ENCODE measurements around the gene KCNH1.

KCNH1 gene

GRCh38 chr1:210696709-210697108 lies 437.2 kb downstream of the KCNH1 start:
- no peak overlapping the region for H3K4me3 ChIP-seq (ENCODE audit: low read depth, low read length)
- DNase-seq (ENCODE audit: low read depth): no peak
- TF ChIP-seq CTCF (conservative IDR thresholded peaks at IDR 0.05; ENCODE audit: low read depth, low read length): no peak

GRCh38 chr1:210695026-210695425 lies 438.9 kb downstream of the KCNH1 start:
- DNase-seq (ENCODE audit: low read depth): no peak
- no peak for TF ChIP-seq CTCF (conservative IDR thresholded peaks at IDR 0.05; ENCODE audit: low read depth, low read length)
- no peak overlapping the region for H3K4me3 ChIP-seq (ENCODE audit: low read depth, low read length)

- TF ChIP-seq CTCF (conservative IDR thresholded peaks at IDR 0.05; ENCODE audit: low read depth, low read length): no peak
- no peak for DNase-seq (ENCODE audit: low read depth)
- H3K4me3 ChIP-seq (ENCODE audit: low read depth, low read length): no peak overlapping the region
Measured at GRCh38 chr1:210692796-210693195, 441.2 kb downstream of the KCNH1 start.

GRCh38 chr1:210691039-210691610 lies 442.8 kb downstream of the KCNH1 start:
- DNase-seq (ENCODE audit: low read depth): no peak
- no peak for TF ChIP-seq CTCF (conservative IDR thresholded peaks at IDR 0.05; ENCODE audit: low read depth, low read length)
- H3K4me3 ChIP-seq (ENCODE audit: low read depth, low read length): no peak overlapping the region

- DNase-seq (ENCODE audit: low read depth): no peak
- H3K4me3 ChIP-seq (ENCODE audit: low read depth, low read length): no peak overlapping the region
- TF ChIP-seq CTCF (conservative IDR thresholded peaks at IDR 0.05; ENCODE audit: low read depth, low read length): no peak
Measured at GRCh38 chr1:210690236-210690635, 443.7 kb downstream of the KCNH1 start.

GRCh38 chr1:210689826-210690225 lies 444.1 kb downstream of the KCNH1 start:
- H3K4me3 ChIP-seq (ENCODE audit: low read depth, low read length): no peak overlapping the region
- DNase-seq (ENCODE audit: low read depth): no peak
- no peak for TF ChIP-seq CTCF (conservative IDR thresholded peaks at IDR 0.05; ENCODE audit: low read depth, low read length)

GRCh38 chr1:210688512-210689234 lies 445.3 kb downstream of the KCNH1 start:
- DNase-seq (ENCODE audit: low read depth): no peak
- TF ChIP-seq CTCF (conservative IDR thresholded peaks at IDR 0.05; ENCODE audit: low read depth, low read length): no peak
- no peak overlapping the region for H3K4me3 ChIP-seq (ENCODE audit: low read depth, low read length)
